Kasumi-1 (cell line): Measurements from ENCODE around the gene NOP9.
"Not testable (repeated sequence)": the region's sequence is repeated elsewhere in the genome, so short reads cannot be mapped to it uniquely, and the experiment has no call there.

Source experiments
- DNase-seq, 2 experiments: peaks; one replicate each; lab custom pipeline; 2025; lab: John Stamatoyannopoulos, UW

Gene NOP9

GRCh38 chr14:24353559-24354481 is 54.2 kb downstream of the NOP9 start:
- DNase-seq: no peak

- not testable (repeated sequence) for DNase-seq
These were observed 54.8 kb downstream of the NOP9 start for GRCh38 chr14:24354482-24354825.

GRCh38 chr14:24355009-24355408 is 55.4 kb downstream of the NOP9 start:
- DNase-seq: no peak

DNA sequence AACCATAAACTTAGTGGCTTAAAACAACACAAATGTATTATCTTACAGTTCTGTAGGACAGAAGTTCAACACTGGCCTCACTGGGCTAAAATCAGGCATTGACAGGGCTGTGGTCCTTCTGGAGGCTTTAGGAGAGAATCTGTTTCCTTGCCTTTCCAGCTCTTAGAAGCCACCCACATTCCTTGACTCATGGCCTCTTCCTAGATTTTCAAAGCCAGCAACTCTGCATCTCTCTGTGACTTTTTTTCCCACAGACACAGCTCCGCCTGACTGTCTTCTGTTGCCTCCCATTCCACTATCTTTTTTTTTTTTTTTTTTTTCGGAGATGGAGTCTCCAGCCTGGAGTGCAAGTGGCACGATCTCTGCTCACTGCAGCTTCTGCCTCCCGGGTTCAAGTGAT is 56.6 kb downstream of the NOP9 start:
- no peak for DNase-seq
